Measurements from ENCODE around the gene PHACTR1.

DNA sequence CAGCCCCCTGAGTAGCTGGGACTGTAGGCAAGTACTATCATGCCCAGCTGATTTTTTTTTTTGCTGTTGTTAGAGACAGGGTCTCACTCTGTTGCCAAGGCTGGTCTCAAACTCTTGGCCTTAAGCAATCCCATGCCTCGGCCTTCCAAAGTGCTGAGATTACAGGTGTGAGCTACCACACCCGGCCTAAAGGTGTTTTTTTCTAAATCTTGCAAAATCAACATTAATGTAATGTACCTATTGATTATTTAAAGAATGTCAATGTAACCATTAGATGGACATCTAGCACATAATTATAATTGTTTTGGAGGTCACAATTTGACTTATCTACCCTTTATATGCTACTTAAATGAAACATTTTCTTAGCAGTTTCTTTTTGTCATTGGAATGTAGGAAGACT lies 126.1 kb downstream of the PHACTR1 start:
- TF ChIP-seq FOXA1 (IDR thresholded peaks at IDR 0.05), result no peak
- no peak for TF ChIP-seq L3MBTL2 (conservative IDR thresholded peaks at IDR 0.05)
- TF ChIP-seq, protein P1, sequence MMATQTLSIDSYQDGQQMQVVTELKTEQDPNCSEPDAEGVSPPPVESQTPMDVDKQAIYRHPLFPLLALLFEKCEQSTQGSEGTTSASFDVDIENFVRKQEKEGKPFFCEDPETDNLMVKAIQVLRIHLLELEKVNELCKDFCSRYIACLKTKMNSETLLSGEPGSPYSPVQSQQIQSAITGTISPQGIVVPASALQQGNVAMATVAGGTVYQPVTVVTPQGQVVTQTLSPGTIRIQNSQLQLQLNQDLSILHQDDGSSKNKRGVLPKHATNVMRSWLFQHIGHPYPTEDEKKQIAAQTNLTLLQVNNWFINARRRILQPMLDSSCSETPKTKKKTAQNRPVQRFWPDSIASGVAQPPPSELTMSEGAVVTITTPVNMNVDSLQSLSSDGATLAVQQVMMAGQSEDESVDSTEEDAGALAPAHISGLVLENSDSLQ (IDR thresholded peaks at IDR 0.05), result no peak
- no peak for TF ChIP-seq FOXK2 (IDR thresholded peaks at IDR 0.05)
- no peak for TF ChIP-seq SP1 (IDR thresholded peaks at IDR 0.05)
- TF ChIP-seq ELF4 (IDR thresholded peaks at IDR 0.05), result no peak
- no peak for TF ChIP-seq BHLHE40 (IDR thresholded peaks at IDR 0.05; ENCODE audit: borderline replicate concordance)
- TF ChIP-seq ARNT (IDR thresholded peaks at IDR 0.05), result no peak
- no peak for TF ChIP-seq TARDBP (IDR thresholded peaks at IDR 0.05)
- no peak for TF ChIP-seq SUZ12 (IDR thresholded peaks at IDR 0.05)
- no peak for TF ChIP-seq NFRKB (IDR thresholded peaks at IDR 0.05)
- TF ChIP-seq LEF1 (IDR thresholded peaks at IDR 0.05; ENCODE audit: borderline replicate concordance), result no peak
